Panc1 (cell line): ENCODE measurements around the gene CACNA2D3. TPM values are rescaled to one million over a fixed set of nuclear protein-coding genes. Genes with fewer than 3 reads are reported as not detected.

ENCODE experiments used
- ATAC-seq: fragments of 200-7000 bp; cut with Tn5 transposase; 2 replicates; pipeline ENCODE4 v1.9.1; 2020; ENCODE audit warnings: mild to moderate bottlenecking, moderate library complexity
- BruUV-seq: library from RNA; stranded (reverse); fragments of 400-500 nt; replicated peaks from 2 replicates; lab custom pipeline; 2021; lab: Mats Ljungman, UMichigan
- CTCF ChIA-PET: fragments of 300-600 bp; sonication (Branson Sonifier 250); formaldehyde crosslinking; loops from one replicate; lab custom pipeline; 2022; ENCODE audit warnings: antibody characterized with exemption; lab: Charles Lee
- POLR2A ChIA-PET: fragments of 300-600 bp; sonication (Branson Sonifier 250); formaldehyde crosslinking; loops from one replicate; lab custom pipeline; 2022; ENCODE audit warnings: antibody characterized with exemption; lab: Charles Lee
- DNase-seq: peaks from one replicate; pipeline ENCODE4 v3.0.0-alpha.2; 2010; ENCODE audit warnings: low read depth, low spot score
- H3K27ac ChIP-seq: 2 replicates; pipeline ENCODE4 v1.5.1; 2011; ENCODE audit warnings: mild to moderate bottlenecking, low read length, inconsistent platforms
- H3K27me3 ChIP-seq: fragments of 200-500 bp; sonication (Bioruptor generic); 2 replicates; pipeline ENCODE4 v1.6.0; 2014; ENCODE audit warnings: low read length, inconsistent platforms; ENCODE audit not compliant: control insufficient read depth, insufficient read depth
- H3K36me3 ChIP-seq: fragments of 200-500 bp; sonication (Bioruptor generic); 2 replicates; pipeline ENCODE4 v1.5.1; 2014; ENCODE audit warnings: inconsistent platforms, mild to moderate bottlenecking, low read length, moderate library complexity; ENCODE audit not compliant: control insufficient read depth, insufficient read depth
- H3K4me1 ChIP-seq: 2 replicates; pipeline ENCODE4 v1.5.1; 2011; ENCODE audit warnings: inconsistent platforms, mild to moderate bottlenecking, low read length, moderate library complexity; ENCODE audit not compliant: control insufficient read depth, insufficient read depth
- H3K4me3 ChIP-seq, 2 experiments: 2 replicates each; pipeline ENCODE4 v1.5.1; 2011 to 2012; ENCODE audit warnings: low read depth in 2 of 2, low read length in 2 of 2, mild to moderate bottlenecking in 2 of 2, inconsistent platforms in 1 of 2, moderate library complexity in 1 of 2
- H3K9me3 ChIP-seq: fragments of 200-500 bp; sonication (Bioruptor generic); 2 replicates; pipeline ENCODE4 v1.5.1; 2014; ENCODE audit warnings: low read depth, mild to moderate bottlenecking, inconsistent platforms, low read length, moderate library complexity; ENCODE audit not compliant: control insufficient read depth, insufficient read depth
- SIN3A ChIP-seq: IDR thresholded peaks from 2 replicates; pipeline ENCODE4 v1.6.1; 2012; ENCODE audit warnings: low read depth, mild to moderate bottlenecking, low read length, moderate library complexity, borderline replicate concordance; ENCODE audit not compliant: insufficient read depth
- TCF7L2 ChIP-seq: IDR thresholded peaks from 2 replicates; pipeline ENCODE4 v1.6.1; 2011; ENCODE audit warnings: mild to moderate bottlenecking, low read depth, low read length, inconsistent platforms
- in situ Hi-C: cut with HindIII; loops from 2 replicates; pipeline ENCODE4 v1.10.0; 2016; ENCODE audit warnings: low sequenced_read_pairs, low pct_unique_long_range_greater_than_20kb
- intact Hi-C: fragments of 100-400 bp; cut with micrococcal nuclease; formaldehyde crosslinking; loops from one replicate; pipeline ENCODE4 v1.10.0; 2022; ENCODE audit not compliant: unreplicated experiment
- total RNA-seq: library from RNA; stranded (reverse); gene quantifications from one replicate; pipeline ENCODE4 v1.2.1, GENCODE V29; 2021; ENCODE audit not compliant: unreplicated experiment
- TF ChIP-seq, protein P1 (sequence below), 2 experiments: IDR thresholded peaks; 2 replicates each; pipeline ENCODE4 v1.6.1; 2011 to 2012; ENCODE audit warnings: low read depth in 2 of 2, control low read depth in 1 of 2, low read length in 1 of 2, mild to moderate bottlenecking in 1 of 2, moderate library complexity in 1 of 2; ENCODE audit not compliant: insufficient read depth in 1 of 2
- TF ChIP-seq, protein P2 (sequence below): fragments of 450-650 bp; IDR thresholded peaks from 2 replicates; pipeline ENCODE4 v1.5.1; 2017; ENCODE audit warnings: mild to moderate bottlenecking

CACNA2D3 gene
- total RNA-seq, 1 experiment from 2014 or later, result 0.41 TPM

DNA sequence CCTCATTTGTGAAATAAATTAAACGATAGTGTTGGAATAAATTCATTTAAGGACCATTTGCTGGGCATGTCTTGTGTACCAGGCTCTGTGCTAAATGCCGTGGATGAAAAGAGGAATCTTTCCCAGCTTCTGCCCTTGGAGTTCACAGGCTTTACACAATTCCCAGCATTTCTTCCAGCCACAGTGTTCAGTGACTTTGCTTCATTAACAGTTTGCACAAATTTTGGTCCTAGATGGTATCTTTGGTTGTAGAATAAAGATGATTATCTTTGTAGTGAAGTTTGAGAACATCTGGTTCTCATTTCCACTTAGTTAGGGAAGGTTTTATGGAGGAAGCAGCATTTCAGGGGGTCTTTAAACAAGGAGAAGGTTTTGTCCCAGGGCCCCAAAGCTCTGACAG lies 705.4 kb downstream of the CACNA2D3 start:
- Histone ChIP-seq H3K4me3 (no peak overlapping the region), H3K9me3 (no peaks in the 10 kb centered on the region), H3K27me3 (no peaks in the 10 kb centered on the region), H3K27ac (no peak overlapping the region), H3K4me1 (no peaks in the 10 kb centered on the region), H3K36me3 (no peaks in the 10 kb centered on the region)
- BruUV-seq, result no TSS peak
- no peak for DNase-seq
- CTCF ChIA-PET, result no interaction called here
- TF ChIP-seq SIN3A, result no peak
- TF ChIP-seq, protein P1, sequence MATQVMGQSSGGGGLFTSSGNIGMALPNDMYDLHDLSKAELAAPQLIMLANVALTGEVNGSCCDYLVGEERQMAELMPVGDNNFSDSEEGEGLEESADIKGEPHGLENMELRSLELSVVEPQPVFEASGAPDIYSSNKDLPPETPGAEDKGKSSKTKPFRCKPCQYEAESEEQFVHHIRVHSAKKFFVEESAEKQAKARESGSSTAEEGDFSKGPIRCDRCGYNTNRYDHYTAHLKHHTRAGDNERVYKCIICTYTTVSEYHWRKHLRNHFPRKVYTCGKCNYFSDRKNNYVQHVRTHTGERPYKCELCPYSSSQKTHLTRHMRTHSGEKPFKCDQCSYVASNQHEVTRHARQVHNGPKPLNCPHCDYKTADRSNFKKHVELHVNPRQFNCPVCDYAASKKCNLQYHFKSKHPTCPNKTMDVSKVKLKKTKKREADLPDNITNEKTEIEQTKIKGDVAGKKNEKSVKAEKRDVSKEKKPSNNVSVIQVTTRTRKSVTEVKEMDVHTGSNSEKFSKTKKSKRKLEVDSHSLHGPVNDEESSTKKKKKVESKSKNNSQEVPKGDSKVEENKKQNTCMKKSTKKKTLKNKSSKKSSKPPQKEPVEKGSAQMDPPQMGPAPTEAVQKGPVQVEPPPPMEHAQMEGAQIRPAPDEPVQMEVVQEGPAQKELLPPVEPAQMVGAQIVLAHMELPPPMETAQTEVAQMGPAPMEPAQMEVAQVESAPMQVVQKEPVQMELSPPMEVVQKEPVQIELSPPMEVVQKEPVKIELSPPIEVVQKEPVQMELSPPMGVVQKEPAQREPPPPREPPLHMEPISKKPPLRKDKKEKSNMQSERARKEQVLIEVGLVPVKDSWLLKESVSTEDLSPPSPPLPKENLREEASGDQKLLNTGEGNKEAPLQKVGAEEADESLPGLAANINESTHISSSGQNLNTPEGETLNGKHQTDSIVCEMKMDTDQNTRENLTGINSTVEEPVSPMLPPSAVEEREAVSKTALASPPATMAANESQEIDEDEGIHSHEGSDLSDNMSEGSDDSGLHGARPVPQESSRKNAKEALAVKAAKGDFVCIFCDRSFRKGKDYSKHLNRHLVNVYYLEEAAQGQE (IDR thresholded peaks at IDR 0.05; ENCODE audit: insufficient read depth in 1 of 2, low read depth in 2 of 2, low read length in 1 of 2), result no peak
- TF ChIP-seq, protein P2, sequence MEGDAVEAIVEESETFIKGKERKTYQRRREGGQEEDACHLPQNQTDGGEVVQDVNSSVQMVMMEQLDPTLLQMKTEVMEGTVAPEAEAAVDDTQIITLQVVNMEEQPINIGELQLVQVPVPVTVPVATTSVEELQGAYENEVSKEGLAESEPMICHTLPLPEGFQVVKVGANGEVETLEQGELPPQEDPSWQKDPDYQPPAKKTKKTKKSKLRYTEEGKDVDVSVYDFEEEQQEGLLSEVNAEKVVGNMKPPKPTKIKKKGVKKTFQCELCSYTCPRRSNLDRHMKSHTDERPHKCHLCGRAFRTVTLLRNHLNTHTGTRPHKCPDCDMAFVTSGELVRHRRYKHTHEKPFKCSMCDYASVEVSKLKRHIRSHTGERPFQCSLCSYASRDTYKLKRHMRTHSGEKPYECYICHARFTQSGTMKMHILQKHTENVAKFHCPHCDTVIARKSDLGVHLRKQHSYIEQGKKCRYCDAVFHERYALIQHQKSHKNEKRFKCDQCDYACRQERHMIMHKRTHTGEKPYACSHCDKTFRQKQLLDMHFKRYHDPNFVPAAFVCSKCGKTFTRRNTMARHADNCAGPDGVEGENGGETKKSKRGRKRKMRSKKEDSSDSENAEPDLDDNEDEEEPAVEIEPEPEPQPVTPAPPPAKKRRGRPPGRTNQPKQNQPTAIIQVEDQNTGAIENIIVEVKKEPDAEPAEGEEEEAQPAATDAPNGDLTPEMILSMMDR, result no peak
- POLR2A ChIA-PET, result no interaction called here
- ATAC-seq, result no peak
- in situ Hi-C loops (no loop called here), intact Hi-C loops (no loop called here)

DNA sequence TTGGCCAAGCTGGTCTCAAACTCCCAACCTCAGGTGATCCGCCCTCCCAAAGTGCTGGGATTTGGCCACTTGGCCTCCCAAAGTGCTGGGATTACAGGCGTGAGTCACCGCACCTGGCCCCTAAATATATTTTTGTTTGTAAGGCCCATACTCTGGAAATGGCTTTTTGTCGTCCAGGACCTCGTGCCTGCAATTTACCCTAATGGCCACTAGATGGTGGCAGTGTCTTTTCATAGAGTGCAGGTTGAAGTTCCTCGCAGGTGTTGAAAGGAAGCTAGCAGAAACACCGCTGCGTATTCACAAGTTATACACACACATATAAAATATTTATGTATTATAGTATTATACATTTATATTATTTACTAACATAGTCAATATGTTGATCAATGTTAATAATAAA lies 708.3 kb downstream of the CACNA2D3 start:
- in situ Hi-C loops (no loop called here), intact Hi-C loops (loop anchor here (10.0 kb wide), 1 partner anchor 1214 kb away; no protein-coding TSS in a partner anchor)
- no peak overlapping the region for H3K4me3 ChIP-seq
- no peaks in the 10 kb centered on the region for H3K36me3 ChIP-seq
- TF ChIP-seq, protein P2, result peak; percentile 78
- no peak for TF ChIP-seq TCF7L2
- no peak overlapping the region for H3K27ac ChIP-seq
- BruUV-seq, result no TSS peak
- ChIA-PET CTCF (interaction anchor here (0.5 to 0.6 kb wide), 3 partner anchors 500 to 1432 kb away, joined by 3 to 4 read pairs (median 4); no protein-coding TSS in a partner anchor), POLR2A (interaction anchor here (0.6 kb wide), 1 partner anchor 351 kb away, joined by 7 read pairs; no protein-coding TSS in a partner anchor)
- DNase-seq (no peak), ATAC-seq (no peak)
- H3K4me1 ChIP-seq, result no peaks in the 10 kb centered on the region
- H3K9me3 ChIP-seq, result no peaks in the 10 kb centered on the region
- no peaks in the 10 kb centered on the region for H3K27me3 ChIP-seq
